ENCODE results near the gene ADAMTSL4.

- no peak for TF ChIP-seq ARNTL (CRISPR knock-in tag; IDR thresholded peaks at IDR 0.05; ENCODE audit: borderline replicate concordance, low read depth)
- TF ChIP-seq ESRRG (CRISPR knock-in tag; IDR thresholded peaks at IDR 0.05) = no peak
- TF ChIP-seq, protein P1, sequence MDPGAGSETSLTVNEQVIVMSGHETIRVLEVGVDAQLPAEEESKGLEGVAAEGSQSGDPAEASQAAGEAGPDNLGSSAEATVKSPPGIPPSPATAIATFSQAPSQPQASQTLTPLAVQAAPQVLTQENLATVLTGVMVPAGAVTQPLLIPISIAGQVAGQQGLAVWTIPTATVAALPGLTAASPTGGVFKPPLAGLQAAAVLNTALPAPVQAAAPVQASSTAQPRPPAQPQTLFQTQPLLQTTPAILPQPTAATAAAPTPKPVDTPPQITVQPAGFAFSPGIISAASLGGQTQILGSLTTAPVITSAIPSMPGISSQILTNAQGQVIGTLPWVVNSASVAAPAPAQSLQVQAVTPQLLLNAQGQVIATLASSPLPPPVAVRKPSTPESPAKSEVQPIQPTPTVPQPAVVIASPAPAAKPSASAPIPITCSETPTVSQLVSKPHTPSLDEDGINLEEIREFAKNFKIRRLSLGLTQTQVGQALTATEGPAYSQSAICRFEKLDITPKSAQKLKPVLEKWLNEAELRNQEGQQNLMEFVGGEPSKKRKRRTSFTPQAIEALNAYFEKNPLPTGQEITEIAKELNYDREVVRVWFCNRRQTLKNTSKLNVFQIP (CRISPR knock-in tag; IDR thresholded peaks at IDR 0.05; ENCODE audit: borderline replicate concordance, low read depth) = no peak
- TF ChIP-seq, protein P2, sequence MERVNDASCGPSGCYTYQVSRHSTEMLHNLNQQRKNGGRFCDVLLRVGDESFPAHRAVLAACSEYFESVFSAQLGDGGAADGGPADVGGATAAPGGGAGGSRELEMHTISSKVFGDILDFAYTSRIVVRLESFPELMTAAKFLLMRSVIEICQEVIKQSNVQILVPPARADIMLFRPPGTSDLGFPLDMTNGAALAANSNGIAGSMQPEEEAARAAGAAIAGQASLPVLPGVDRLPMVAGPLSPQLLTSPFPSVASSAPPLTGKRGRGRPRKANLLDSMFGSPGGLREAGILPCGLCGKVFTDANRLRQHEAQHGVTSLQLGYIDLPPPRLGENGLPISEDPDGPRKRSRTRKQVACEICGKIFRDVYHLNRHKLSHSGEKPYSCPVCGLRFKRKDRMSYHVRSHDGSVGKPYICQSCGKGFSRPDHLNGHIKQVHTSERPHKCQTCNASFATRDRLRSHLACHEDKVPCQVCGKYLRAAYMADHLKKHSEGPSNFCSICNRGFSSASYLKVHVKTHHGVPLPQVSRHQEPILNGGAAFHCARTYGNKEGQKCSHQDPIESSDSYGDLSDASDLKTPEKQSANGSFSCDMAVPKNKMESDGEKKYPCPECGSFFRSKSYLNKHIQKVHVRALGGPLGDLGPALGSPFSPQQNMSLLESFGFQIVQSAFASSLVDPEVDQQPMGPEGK (CRISPR knock-in tag; IDR thresholded peaks at IDR 0.05; ENCODE audit: borderline replicate concordance) = no peak
These were observed 5.6 kb upstream of the ADAMTSL4 start for GRCh38 chr1:150543500-150544143.

Data from SK-N-SH treated with all-trans-retinoic acid at 6 μM for 48 hours (cell line).